NCI-H446 (cell line): ENCODE measurements around the gene SERPINB1.
A peak's percentile ranks its signal among the peaks of the same experiment; 100 is the strongest.
"Not testable (repeated sequence)": the region's sequence is repeated elsewhere in the genome, so short reads cannot be mapped to it uniquely, and the experiment has no call there.

Experiments
- DNase-seq, 2 experiments: peaks; one replicate each; lab custom pipeline; 2025; lab: John Stamatoyannopoulos, UW

The SERPINB1 gene

GRCh38 chr6:2865694-2866151, 24.1 kb upstream of the SERPINB1 start:
- DNase-seq: no peak

DNA sequence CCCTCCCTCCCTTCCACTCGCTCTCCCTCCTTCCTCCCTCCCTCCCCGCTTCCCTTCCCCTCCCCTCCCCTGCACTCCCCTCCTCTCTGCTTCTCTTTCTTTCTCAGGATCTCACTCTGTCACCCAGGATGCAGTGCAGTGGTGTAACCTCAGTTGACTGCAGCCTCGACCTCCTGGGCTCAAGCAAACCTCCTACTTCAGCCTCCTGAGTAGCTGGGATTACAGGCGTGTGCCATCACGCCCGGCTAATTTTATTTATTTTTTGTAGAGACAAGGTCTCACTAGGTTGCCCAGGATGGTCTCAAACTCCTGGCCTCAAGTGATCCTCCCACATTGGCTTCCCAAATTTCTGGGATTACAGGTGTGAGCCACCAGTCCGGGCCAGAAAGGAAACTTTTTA, 23.6 kb upstream of the SERPINB1 start:
- no peak for DNase-seq

GRCh38 chr6:2863901-2864300, 22.2 kb upstream of the SERPINB1 start:
- DNase-seq: no peak

DNA sequence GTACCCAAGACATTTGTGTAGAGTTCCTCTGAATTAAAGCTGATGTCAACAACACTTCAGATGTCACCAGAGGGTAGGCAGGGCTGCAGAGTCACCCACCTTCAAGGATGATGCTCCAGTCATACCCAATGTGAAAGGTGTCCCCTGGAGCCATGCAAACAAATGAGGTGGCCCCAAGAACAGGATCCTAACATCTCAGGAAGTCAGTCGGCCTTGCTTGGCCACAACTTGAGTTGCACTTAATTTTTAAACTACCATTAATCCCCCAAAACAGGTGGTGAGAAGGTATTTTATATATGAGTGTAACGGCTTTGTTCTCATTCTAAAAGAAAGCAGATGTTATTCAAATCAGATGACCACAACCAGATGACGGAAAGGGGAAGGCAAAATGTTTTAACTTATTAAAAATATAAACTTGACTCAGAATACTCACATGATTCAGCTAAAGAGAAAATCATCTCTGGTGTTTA, 21.1 kb upstream of the SERPINB1 start:
- DNase-seq: no peak

DNA sequence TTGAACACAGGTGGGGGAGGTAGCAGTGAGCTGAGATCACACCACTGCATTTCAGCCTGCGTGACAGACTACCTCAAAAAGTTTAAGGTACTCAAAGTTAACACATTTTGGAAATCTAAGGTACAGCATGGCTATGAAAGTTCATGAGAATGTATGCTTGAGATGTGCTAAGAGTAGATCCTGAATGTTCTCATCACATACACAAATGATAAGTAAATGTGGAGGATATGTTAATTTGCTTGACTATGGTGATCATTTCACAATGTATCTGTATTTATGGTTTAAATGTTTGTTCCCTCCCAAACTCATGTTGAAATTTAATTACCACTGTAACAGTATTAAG, 20.1 kb upstream of the SERPINB1 start:
- no peak for DNase-seq

- no peak for DNase-seq
Observed at GRCh38 chr6:2861060-2861821, 19.6 kb upstream of the SERPINB1 start.

DNA sequence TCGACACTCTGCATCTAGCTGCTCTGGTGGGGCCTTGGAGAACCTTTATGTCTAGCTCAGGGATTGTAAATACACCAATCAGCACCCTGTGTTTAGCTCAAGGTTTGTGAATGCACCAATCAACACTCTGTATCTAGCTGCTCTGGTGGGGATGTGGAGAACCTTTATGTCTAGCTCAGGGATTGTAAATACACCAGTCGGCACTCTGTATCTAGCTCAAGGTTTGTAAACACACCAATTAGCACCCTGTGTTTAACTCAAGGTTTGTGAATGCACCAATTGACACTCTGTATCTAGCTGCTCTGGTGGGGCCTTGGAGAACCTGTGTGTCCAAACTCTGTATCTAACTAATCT, 19.0 kb upstream of the SERPINB1 start:
- DNase-seq: not testable (repeated sequence)

DNA sequence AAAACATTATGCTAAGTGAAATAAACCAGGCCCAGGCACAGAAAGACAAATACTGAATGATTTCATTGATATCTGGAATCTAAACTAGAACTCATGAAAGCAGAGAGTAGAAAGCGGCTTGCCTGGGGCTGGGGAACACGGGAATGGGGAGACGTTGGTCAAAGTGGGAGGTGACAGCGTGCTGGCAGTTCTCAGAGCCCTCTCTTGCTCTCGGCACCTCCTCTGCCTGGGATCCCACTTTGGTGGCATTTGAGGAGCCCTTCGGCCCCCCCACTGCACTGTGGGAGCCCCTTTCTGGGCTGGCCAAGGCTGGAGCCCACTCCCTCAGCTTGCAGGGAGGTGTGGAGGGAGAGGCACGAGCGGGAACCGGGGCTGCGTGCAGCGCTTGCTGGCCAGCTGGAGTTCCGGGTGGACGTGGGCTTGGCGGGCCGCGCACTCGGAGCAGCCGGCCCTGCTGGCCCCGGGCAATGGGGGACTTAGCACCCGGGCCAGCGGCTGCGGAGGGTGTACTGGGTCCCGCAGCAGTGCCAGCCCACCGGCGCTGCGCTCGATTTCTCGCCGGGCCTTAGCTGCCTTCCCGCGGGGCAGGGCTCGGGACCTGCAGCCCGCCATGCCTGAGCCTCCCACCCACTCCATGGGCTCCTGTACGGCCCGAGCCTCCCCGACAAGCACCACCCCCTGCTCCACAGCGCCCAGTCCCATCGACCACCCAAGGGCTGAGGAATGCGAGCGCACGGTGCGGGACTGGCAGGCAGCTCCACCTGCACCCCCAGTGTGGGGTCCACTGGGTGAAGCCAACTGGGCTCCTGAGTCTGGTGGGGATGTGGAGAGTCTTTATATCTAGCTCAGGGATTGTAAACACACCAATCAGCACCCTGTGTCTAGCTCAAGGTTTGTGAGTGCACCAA, 18.4 kb upstream of the SERPINB1 start:
- not testable (repeated sequence) for DNase-seq

DNA sequence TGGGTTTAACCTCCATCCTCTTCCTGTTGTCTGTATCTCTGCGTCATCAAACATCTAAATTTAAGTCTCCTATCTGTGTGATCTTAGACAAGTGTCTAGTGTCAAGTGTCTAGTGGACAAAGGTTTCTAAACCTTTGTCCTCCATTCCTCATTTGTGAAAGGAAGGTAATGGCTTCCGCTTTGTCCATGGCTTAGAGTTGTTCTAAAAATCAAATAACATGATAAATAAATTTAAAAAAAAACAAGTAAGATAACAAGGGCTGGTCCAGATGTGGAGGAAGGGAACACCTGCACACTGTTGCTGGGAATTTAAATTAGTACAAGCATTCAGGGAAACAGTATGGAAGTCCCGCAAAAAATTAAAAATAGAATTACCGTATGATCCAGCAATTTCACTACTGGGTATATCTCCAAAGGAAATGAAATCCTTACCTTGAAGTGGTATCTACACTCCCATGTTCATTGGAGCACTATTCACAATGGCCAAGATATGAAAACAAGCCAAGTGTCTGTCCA, 17.6 kb upstream of the SERPINB1 start:
- no peak for DNase-seq

DNA sequence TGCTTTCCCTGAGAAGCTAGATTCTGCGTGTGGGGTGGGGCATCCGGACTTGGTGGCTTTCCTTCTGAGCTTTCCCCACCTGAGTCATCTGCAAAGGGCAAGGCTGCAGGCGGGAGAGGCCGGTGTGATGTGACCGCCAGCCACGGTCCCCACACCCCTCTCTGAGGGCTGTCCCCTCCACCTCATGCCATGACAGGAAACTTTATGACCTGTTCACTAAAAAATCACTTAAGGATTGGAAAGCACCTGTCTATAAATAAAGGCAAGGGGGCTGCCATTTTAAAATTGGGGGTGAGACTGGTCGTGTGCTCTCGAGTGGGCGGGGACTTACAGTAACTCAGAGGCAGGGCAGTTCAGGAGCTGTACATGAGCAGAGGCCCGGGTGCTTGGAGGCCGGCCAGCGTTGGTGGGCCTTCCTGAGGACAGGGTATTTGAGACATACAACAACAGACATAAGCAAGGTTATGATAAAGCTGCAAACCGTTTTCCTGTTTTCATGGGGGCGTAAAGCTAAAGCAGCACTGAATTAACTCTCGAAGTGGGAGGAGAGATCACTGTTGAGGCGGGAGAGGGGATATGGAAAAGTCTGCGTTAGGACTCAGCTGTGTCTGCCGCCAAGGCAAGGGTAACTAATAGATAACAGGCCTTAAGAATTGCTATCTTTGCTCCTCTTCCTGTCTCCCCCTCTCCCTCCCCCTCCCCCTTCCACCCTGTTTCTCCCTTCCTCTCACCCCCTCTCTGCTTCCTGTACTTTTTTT, 16.1 kb upstream of the SERPINB1 start:
- peak in 1 of 2 experiments; percentile 31 for DNase-seq

DNA sequence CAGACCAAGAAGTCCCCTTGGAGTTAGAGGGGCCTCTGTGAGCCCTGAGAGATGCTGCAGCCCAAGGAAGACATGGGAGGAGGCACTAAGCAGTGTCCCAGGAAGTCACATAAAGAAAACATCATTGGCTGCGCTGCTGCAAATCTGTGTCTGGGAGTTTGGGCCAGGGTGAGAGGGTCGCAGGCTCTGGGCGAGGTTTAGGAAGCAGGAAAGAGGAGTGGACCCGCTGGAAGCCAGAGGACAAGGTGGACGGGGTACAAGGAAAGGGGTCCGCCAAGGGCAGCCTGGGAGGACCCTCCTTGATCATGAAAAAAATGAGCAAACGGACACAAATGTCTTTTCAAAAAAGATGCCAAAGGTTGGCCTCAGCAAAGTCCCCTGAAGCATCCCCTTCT, 15.5 kb upstream of the SERPINB1 start:
- DNase-seq: no peak

DNA sequence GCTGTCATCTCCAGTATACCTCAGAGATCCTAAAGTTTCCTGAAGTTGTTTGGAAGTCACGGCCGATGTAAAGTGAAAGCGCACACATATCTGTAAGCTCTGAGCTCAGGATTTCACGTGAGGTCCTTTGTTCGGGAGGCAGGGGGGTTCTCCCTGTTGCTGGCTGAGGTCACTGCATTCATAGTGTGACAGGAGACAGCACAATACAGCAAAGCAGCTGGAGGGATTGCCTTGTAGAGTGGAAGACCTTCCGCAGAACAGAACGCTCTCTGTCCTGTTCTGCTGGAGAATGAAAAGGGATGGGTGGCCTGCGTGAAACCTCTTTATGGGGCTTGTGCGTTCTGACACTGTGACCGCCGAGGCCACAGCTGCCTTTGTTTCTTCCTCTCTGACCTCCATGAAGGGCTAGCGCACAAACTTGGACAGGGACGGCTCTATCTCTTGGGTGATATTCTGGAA, 13.4 kb upstream of the SERPINB1 start:
- no peak for DNase-seq

DNA sequence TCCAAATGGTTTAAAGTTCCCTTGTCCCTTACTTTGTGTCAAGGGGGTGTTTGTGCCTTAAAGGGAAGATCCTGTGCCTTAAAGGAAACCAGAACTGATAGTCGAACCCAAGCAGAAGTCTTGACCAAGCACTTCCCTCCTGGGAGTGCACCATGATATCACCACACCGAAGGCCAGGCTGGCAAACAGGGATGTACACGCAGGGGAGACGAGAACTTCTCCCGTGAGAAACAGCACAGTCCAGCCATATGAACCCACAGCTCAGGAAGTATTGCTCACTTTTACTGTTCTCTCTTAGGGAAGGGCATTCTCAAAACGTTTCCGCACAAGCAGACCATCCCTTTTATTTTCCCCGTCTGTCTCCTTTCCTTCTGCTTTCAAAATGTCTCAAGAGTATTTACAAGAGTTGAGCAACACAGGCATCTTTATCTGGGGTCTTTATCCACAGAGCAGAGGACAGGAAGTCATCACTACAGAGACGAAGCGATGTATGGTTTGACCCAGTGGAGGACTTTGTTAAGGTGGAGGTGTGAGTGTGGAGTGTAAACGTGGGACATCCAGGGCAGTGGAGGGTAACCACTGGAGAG, 12.8 kb upstream of the SERPINB1 start:
- DNase-seq: no peak

DNA sequence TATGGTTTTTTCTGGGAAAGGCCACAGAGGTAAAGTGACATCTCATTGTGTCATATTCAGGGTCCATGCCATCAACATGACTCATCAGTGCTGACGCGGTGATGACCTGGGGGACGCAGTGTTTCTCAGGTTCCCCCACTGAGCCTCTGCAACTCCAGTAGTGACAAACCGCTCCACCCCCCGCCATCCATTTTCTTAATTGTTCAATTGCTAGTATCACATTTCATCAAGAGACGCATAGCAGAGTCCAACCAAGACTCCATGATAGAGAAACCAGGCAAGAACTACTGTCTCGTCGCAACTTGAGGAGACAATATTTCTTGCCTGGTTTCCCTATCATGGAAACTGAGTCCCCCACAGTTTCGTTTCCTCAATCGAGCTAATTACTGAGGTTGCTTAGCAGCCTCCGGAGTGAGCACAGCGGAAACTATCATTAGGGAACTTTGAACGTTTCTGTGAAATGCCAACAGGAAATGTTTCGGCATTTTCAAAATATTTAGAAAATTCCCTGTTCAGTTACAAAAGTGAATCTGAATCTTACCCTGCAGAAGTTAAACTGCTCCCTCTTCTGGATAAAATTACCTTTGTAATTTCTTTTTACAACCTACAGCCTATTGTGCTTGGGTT, 12.2 kb upstream of the SERPINB1 start:
- no peak for DNase-seq

GRCh38 chr6:2853378-2853768, 11.7 kb upstream of the SERPINB1 start:
- DNase-seq: not testable (repeated sequence)

DNA sequence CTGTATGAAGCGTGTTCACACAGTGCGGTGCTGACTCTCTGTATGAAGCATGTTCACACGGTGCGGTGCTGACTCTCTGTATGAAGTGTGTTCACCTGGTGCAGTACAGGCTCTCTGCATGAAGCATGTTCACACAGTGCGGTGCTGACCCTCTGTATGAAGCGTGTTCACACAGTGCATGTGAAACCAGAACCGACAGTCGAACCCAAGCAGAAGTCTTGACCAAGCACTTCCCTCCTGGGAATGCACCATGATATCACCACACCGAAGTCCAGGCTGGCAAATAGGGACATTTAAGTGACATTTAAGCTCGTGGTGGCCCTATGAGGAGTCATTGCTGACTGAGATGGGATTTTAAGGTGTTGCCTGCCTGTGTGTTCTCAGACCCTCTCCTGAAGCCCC, 11.3 kb upstream of the SERPINB1 start:
- no peak for DNase-seq

DNA sequence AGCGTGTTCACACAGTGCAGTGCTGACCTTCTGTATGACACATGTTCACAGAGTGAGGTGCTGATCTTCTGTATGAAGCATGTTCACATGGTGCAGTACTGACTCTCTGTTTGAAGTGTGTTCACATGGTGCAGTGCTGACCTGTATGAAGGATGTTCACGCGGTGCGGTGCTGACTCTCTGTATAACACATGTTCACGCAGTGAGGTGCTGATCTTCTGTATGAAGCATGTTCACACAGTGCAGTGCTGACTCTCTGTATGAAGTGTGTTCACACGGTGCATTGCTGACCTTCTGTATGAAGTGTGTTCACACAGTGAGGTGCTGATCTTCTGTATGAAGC, 10.8 kb upstream of the SERPINB1 start:
- DNase-seq: no peak

DNA sequence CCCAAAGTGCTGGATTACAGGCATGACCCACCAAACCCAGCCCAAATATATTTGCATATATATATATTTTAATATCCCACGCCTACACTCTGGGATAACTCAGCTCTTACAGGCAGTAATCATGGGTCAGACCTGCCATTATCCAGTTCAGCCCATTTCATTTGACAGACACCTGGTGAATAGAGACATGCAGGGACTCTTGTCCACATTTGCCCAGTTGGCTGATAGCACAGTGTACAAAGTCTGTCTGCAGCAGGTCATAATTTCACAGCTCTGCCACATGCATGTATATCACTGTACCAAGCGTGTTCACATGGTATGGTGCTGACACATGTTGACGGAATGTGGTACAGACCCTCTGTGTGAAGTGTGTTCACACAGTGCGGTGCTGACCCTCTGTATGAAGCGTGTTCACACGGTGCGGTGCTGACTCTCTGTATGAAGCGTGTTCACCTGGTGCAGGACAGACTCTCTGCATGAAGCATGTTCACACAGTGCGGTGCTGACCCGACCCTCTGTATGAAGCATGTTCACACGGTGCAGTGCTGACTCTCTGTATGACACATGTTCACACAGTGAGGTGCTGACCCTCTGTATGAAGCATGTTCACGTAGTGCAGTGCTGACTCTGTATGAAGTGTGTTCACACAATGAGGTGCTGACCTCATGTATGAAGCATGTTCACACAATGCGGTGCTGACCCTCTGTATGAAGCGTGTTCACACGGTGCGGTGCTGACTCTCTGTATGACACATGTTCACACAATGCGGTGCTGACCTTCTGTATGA, 10.3 kb upstream of the SERPINB1 start:
- no peak for DNase-seq

DNA sequence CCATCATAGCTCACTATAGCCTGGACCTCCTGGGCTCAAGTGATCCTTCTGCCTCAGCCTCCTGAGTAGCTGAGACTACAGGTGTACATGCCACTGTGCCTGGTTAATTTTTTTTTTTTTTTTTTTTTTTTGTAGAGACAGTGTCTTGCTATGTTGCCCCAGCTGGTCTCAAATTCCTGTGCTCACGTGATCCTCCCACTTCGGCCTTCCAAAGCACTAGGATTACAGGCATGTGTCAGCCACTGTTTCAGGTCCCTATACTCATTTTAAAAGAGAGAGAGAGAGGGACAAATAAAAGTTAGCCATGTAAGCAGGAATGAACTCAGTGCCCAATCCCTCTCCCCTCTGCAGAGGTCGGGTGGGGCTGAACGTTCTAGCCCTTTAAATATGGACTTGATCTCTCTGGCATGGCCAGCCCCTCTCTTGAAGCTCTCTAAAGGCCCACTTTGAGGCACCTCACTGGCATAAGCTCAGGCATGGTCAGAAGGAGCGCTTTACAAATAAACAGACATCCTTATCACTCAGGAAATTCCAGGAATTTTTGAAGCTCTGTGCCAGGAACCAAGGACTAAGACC, 9.0 kb upstream of the SERPINB1 start:
- no peak for DNase-seq

- DNase-seq: no peak
Observed at GRCh38 chr6:2848851-2849250, 7.2 kb upstream of the SERPINB1 start.
